PFSK-1 (cell line): ENCODE data around the gene CCT4.

Experiments
- POLR2AphosphoS5 ChIP-seq: IDR thresholded peaks from 2 replicates; pipeline ENCODE4 v1.6.1; 2012; ENCODE audit warnings: low read depth, mild to moderate bottlenecking, control low read depth, low read length, moderate library complexity
- TF ChIP-seq, protein P1 (sequence below), 2 experiments: IDR thresholded peaks; 2 replicates each; pipeline versions ENCODE4 v1.6.1 to v1.8.0; 2011 to 2012; ENCODE audit warnings: low read depth in 2 of 2, low read length in 2 of 2, control low read depth in 1 of 2, inconsistent platforms in 1 of 2, mild to moderate bottlenecking in 1 of 2, moderate library complexity in 1 of 2; ENCODE audit not compliant: insufficient read depth in 1 of 2

GRCh38 chr2:61937886-61938285 lies 49.4 kb upstream of the CCT4 start:
- TF ChIP-seq, protein P1, sequence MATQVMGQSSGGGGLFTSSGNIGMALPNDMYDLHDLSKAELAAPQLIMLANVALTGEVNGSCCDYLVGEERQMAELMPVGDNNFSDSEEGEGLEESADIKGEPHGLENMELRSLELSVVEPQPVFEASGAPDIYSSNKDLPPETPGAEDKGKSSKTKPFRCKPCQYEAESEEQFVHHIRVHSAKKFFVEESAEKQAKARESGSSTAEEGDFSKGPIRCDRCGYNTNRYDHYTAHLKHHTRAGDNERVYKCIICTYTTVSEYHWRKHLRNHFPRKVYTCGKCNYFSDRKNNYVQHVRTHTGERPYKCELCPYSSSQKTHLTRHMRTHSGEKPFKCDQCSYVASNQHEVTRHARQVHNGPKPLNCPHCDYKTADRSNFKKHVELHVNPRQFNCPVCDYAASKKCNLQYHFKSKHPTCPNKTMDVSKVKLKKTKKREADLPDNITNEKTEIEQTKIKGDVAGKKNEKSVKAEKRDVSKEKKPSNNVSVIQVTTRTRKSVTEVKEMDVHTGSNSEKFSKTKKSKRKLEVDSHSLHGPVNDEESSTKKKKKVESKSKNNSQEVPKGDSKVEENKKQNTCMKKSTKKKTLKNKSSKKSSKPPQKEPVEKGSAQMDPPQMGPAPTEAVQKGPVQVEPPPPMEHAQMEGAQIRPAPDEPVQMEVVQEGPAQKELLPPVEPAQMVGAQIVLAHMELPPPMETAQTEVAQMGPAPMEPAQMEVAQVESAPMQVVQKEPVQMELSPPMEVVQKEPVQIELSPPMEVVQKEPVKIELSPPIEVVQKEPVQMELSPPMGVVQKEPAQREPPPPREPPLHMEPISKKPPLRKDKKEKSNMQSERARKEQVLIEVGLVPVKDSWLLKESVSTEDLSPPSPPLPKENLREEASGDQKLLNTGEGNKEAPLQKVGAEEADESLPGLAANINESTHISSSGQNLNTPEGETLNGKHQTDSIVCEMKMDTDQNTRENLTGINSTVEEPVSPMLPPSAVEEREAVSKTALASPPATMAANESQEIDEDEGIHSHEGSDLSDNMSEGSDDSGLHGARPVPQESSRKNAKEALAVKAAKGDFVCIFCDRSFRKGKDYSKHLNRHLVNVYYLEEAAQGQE (IDR thresholded peaks at IDR 0.05; ENCODE audit: insufficient read depth in 1 of 2, low read depth in 2 of 2, low read length in 2 of 2): no peak
- TF ChIP-seq POLR2AphosphoS5: no peak
